GM19035 (cell line): ENCODE data around the gene DNAJC11.

Experiments
- ATAC-seq: cut with Tn5 transposase; IDR thresholded peaks from one replicate; pipeline ENCODE4 v1.9.1; 2021; ENCODE audit not compliant: unreplicated experiment

Gene DNAJC11

GRCh38 chr1:6586404-6586816 lies 115.2 kb downstream of the DNAJC11 start:
- no peak for ATAC-seq

DNA sequence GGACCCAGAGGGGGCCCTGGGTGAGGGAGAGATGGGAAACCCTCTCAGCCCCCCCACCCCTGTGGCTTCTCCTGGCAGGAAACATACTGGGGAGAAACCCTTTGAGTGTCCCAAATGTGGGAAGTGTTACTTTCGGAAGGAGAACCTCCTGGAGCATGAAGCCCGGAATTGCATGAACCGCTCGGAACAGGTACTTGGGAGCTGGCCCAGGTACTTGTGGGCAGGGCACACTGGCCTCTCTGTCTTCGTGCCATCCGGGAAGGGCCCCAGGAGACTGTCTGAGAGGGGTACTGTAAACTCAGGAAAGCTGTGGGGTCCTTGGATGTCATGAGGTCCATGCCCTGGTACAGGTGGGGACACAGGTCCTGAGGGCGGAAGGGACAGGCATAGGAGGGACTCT lies 115.8 kb downstream of the DNAJC11 start:
- no peak for ATAC-seq

GRCh38 chr1:6585081-6585722 lies 116.4 kb downstream of the DNAJC11 start:
- ATAC-seq, result no peak
